ENCODE results near the gene PHTF2.

GRCh38 chr7:77887567-77887966, 89.0 kb downstream of the PHTF2 start:
- TF ChIP-seq EZH2 (IDR thresholded peaks at IDR 0.05; ENCODE audit: borderline replicate concordance, low read length) = no peak
- TF ChIP-seq CTCF (IDR thresholded peaks at IDR 0.05; ENCODE audit: low read length) = no peak
